HG03039 (cell line): ENCODE data around the gene ZSWIM6.

ENCODE experiments used
- ATAC-seq: cut with Tn5 transposase; IDR thresholded peaks from one replicate; pipeline ENCODE4 v1.9.1; 2021; ENCODE audit warnings: mild to moderate bottlenecking, moderate library complexity; ENCODE audit not compliant: unreplicated experiment

The ZSWIM6 gene

GRCh38 chr5:61472172-61472958, 140.3 kb downstream of the ZSWIM6 start:
- ATAC-seq = no peak

GRCh38 chr5:61474746-61475145, 142.7 kb downstream of the ZSWIM6 start:
- ATAC-seq = no peak

- ATAC-seq = no peak
Measured at GRCh38 chr5:61477788-61478187, 145.7 kb downstream of the ZSWIM6 start.

- ATAC-seq = no peak
Measured at GRCh38 chr5:61479850-61480614, 148.0 kb downstream of the ZSWIM6 start.

- no peak for ATAC-seq
Measured at GRCh38 chr5:61482980-61483379, 150.9 kb downstream of the ZSWIM6 start.

GRCh38 chr5:61486476-61486875, 154.4 kb downstream of the ZSWIM6 start:
- no peak for ATAC-seq

GRCh38 chr5:61489574-61489973, 157.5 kb downstream of the ZSWIM6 start:
- ATAC-seq = no peak

GRCh38 chr5:61491861-61492260, 159.8 kb downstream of the ZSWIM6 start:
- ATAC-seq = no peak

- no peak for ATAC-seq
Measured at GRCh38 chr5:61493973-61494372, 161.9 kb downstream of the ZSWIM6 start.

GRCh38 chr5:61496446-61496845, 164.4 kb downstream of the ZSWIM6 start:
- no peak for ATAC-seq

- ATAC-seq = no peak
Measured at GRCh38 chr5:61496860-61497259, 164.8 kb downstream of the ZSWIM6 start.

- ATAC-seq = no peak
Measured at GRCh38 chr5:61498121-61498520, 166.1 kb downstream of the ZSWIM6 start.

- no peak for ATAC-seq
Measured at GRCh38 chr5:61501971-61502370, 169.9 kb downstream of the ZSWIM6 start.

GRCh38 chr5:61504143-61504770, 172.2 kb downstream of the ZSWIM6 start:
- ATAC-seq = no peak

GRCh38 chr5:61505281-61505680, 173.2 kb downstream of the ZSWIM6 start:
- no peak for ATAC-seq

- no peak for ATAC-seq
Measured at GRCh38 chr5:61507232-61507631, 175.2 kb downstream of the ZSWIM6 start.

- no peak for ATAC-seq
Measured at GRCh38 chr5:61516946-61517345, 184.9 kb downstream of the ZSWIM6 start.

- ATAC-seq = no peak
Measured at GRCh38 chr5:61519728-61520277, 187.7 kb downstream of the ZSWIM6 start.

- ATAC-seq = no peak
Measured at GRCh38 chr5:61523073-61523472, 191.0 kb downstream of the ZSWIM6 start.

- no peak for ATAC-seq
Measured at GRCh38 chr5:61523997-61524396, 191.9 kb downstream of the ZSWIM6 start.

GRCh38 chr5:61525512-61526206, 193.6 kb downstream of the ZSWIM6 start:
- no peak for ATAC-seq
